Loucy (cell line): ENCODE measurements around the gene GNRHR.

ENCODE experiments used
- CTCF ChIP-seq: fragments of 200-600 bp; sonication (generic); conservative IDR thresholded peaks from 2 replicates; pipeline ENCODE4 v1.5.1; 2014; ENCODE audit warnings: mild to moderate bottlenecking, antibody characterized with exemption, low read length
- EZH2phosphoT487 ChIP-seq: fragments of 200-600 bp; IDR thresholded peaks from 2 replicates; pipeline ENCODE4 v1.6.1; 2018; ENCODE audit warnings: antibody characterized with exemption, mild to moderate bottlenecking, moderate library complexity, borderline replicate concordance

- no peak for TF ChIP-seq CTCF
- TF ChIP-seq EZH2phosphoT487, result no peak
These were observed 33.1 kb upstream of the GNRHR start for GRCh38 chr4:67787311-67787710.
